WTC11 (cell line): ENCODE results near the gene DNLZ. TPM values are rescaled to one million over a fixed set of nuclear protein-coding genes. Genes with fewer than 3 reads are reported as not detected.

Experiments
- ATAC-seq: fragments of 200-7000 bp; cut with Tn5 transposase; 2 replicates; pipeline ENCODE4 v1.10.0; 2021; ENCODE audit warnings: mild to moderate bottlenecking, moderate library complexity
- CTCF ChIA-PET: fragments of 300-600 bp; sonication (Branson Sonifier 250); formaldehyde crosslinking; loops from one replicate; lab custom pipeline; 2021; ENCODE audit warnings: antibody characterized with exemption; lab: Charles Lee
- POLR2A ChIA-PET: fragments of 350-600 bp; sonication (Branson Sonifier 250); formaldehyde crosslinking; loops from one replicate; lab custom pipeline; 2021; ENCODE audit warnings: antibody characterized with exemption; lab: Charles Lee
- DNase-seq: peaks from one replicate; pipeline ENCODE4 v3.0.0; 2021; ENCODE audit warnings: low spot score
- H3K27ac Mint-ChIP-seq: 2 replicates; pipeline ENCODE4 v1.8.0; 2021; ENCODE audit warnings: mixed read lengths
- H3K27me3 Mint-ChIP-seq: 2 replicates; pipeline ENCODE4 v1.8.0; 2021; ENCODE audit warnings: low read depth, mild to moderate bottlenecking, moderate library complexity, mixed read lengths
- H3K36me3 Mint-ChIP-seq: 2 replicates; pipeline ENCODE4 v1.8.0; 2021; ENCODE audit warnings: mixed read lengths
- H3K4me1 Mint-ChIP-seq: 2 replicates; pipeline ENCODE4 v1.8.0; 2022; ENCODE audit warnings: mixed read lengths
- H3K4me3 Mint-ChIP-seq: 2 replicates; pipeline ENCODE4 v1.8.0; 2021; ENCODE audit warnings: mild to moderate bottlenecking, moderate library complexity, mixed read lengths
- H3K9me3 Mint-ChIP-seq: 2 replicates; pipeline ENCODE4 v1.8.0; 2021; ENCODE audit warnings: mixed read lengths
- ATF3 ChIP-seq: sonication (generic); formaldehyde crosslinking; conservative IDR thresholded peaks from 2 replicates; pipeline ENCODE4 v1.8.1; 2022; ENCODE audit warnings: mild to moderate bottlenecking, missing genetic modification reagents
- CBFB ChIP-seq: sonication (generic); formaldehyde crosslinking; IDR thresholded peaks from 2 replicates; pipeline ENCODE4 v1.8.1; 2022; ENCODE audit warnings: mild to moderate bottlenecking, low read depth, missing genetic modification reagents
- CDX4 ChIP-seq: fragments of 250-450 bp; sonication (Bioruptor Pico); IDR thresholded peaks from 2 replicates; pipeline ENCODE4 v1.9.0; 2021; ENCODE audit warnings: moderate library complexity, mild to moderate bottlenecking, inconsistent platforms, borderline replicate concordance
- E2F5 ChIP-seq: sonication (generic); formaldehyde crosslinking; IDR thresholded peaks from 2 replicates; pipeline ENCODE4 v1.8.1; 2022; ENCODE audit warnings: mild to moderate bottlenecking, moderate library complexity, missing genetic modification reagents
- FOXK1 ChIP-seq: sonication (generic); formaldehyde crosslinking; IDR thresholded peaks from 2 replicates; pipeline ENCODE4 v1.8.0; 2022; ENCODE audit warnings: mild to moderate bottlenecking, moderate library complexity, missing genetic modification reagents
- MAX ChIP-seq: sonication (generic); formaldehyde crosslinking; IDR thresholded peaks from 2 replicates; pipeline ENCODE4 v1.8.0; 2022; ENCODE audit warnings: mild to moderate bottlenecking, missing genetic modification reagents
- MLX ChIP-seq: sonication (generic); formaldehyde crosslinking; IDR thresholded peaks from 2 replicates; pipeline ENCODE4 v1.8.1; 2023; ENCODE audit warnings: mild to moderate bottlenecking, missing genetic modification reagents, moderate library complexity
- NR2C2 ChIP-seq: sonication (generic); formaldehyde crosslinking; IDR thresholded peaks from 2 replicates; pipeline ENCODE4 v1.8.0; 2022; ENCODE audit warnings: mild to moderate bottlenecking, missing genetic modification reagents
- PRRX2 ChIP-seq: fragments of 250-450 bp; sonication (Bioruptor Pico); IDR thresholded peaks from 2 replicates; pipeline ENCODE4 v1.8.0; 2021; ENCODE audit warnings: mild to moderate bottlenecking
- SP1 ChIP-seq: sonication (generic); formaldehyde crosslinking; conservative IDR thresholded peaks from 2 replicates; pipeline ENCODE4 v1.8.1; 2022; ENCODE audit warnings: missing genetic modification reagents
- USF2 ChIP-seq: sonication (generic); formaldehyde crosslinking; IDR thresholded peaks from 2 replicates; pipeline ENCODE4 v1.8.1; 2023; ENCODE audit warnings: mild to moderate bottlenecking, missing genetic modification reagents, moderate library complexity
- ZBTB21 ChIP-seq: sonication (generic); formaldehyde crosslinking; IDR thresholded peaks from 2 replicates; pipeline ENCODE4 v1.8.1; 2023; ENCODE audit warnings: mild to moderate bottlenecking, missing genetic modification reagents, borderline replicate concordance
- ZNF281 ChIP-seq: sonication (generic); formaldehyde crosslinking; IDR thresholded peaks from 2 replicates; pipeline ENCODE4 v1.8.0; 2023; ENCODE audit warnings: mild to moderate bottlenecking, missing genetic modification reagents
- ZNF317 ChIP-seq: sonication (generic); formaldehyde crosslinking; IDR thresholded peaks from 2 replicates; pipeline ENCODE4 v1.8.1; 2023; ENCODE audit warnings: low read depth, mild to moderate bottlenecking, moderate library complexity, missing genetic modification reagents, borderline replicate concordance
- ZNF396 ChIP-seq: fragments of 250-450 bp; sonication (Bioruptor Pico); IDR thresholded peaks from 2 replicates; pipeline ENCODE4 v1.8.0; 2021; ENCODE audit warnings: mild to moderate bottlenecking, moderate library complexity, borderline replicate concordance
- ZNF512 ChIP-seq: sonication (generic); formaldehyde crosslinking; IDR thresholded peaks from 2 replicates; pipeline ENCODE4 v1.8.1; 2022; ENCODE audit warnings: missing genetic modification reagents, borderline replicate concordance
- total RNA-seq: library from RNA; stranded (reverse); gene quantifications from 3 replicates; pipeline ENCODE4 v1.2.3, GENCODE V29; 2021

The DNLZ gene
- total RNA-seq, 1 experiment from 2014 or later = 17.2 TPM

- TF ChIP-seq ATF3 (CRISPR knock-in tag) (no peak), SP1 (no peak), CDX4 (CRISPR knock-in tag) (no peak), MAX (no peak)
These were observed 1.6 kb upstream of the DNLZ start (continued) for GRCh38 chr9:136364942-136365774.

GRCh38 chr9:136363949-136364748 is 605 bp upstream of the DNLZ start:
- CTCF ChIA-PET = interaction anchor here (0.5 to 3.8 kb wide), 28 partner anchors 8 to 268 kb away, joined by 3 to 41 read pairs (median 4); partner anchors contain the start of gene CARD9
- DNase-seq = peak; percentile 33
- TF ChIP-seq MLX (CRISPR knock-in tag) (peak; percentile 19; the same call in 1 of the 2 replicates), E2F5 (CRISPR knock-in tag) (peak; percentile 4; the same call in 1 of the 2 replicates), ZBTB21 (CRISPR knock-in tag) (0 out of 2 replicates have a peak, but pooled peaks have one; percentile 28), NR2C2 (no peak), ZNF317 (CRISPR knock-in tag) (0 out of 2 replicates have a peak, but pooled peaks have one; percentile 9)
- POLR2A ChIA-PET = interaction anchor here (0.9 to 1.9 kb wide), 3 partner anchors 8 to 40 kb away, joined by 3 to 8 read pairs (median 4); no protein-coding TSS in a partner anchor
- Mint-ChIP-seq H3K27me3 (no peaks in the 10 kb centered on the region), H3K4me1 (peaks cover 5% of the 10 kb centered on the region), H3K9me3 (no peaks in the 10 kb centered on the region), H3K36me3 (no peaks in the 10 kb centered on the region), H3K4me3 (peak overlapping the region; percentile 25; the same call in 1 of the 2 replicates), H3K27ac (no peak overlapping the region)
- ATAC-seq = no peak

- no peaks in the 10 kb centered on the region for H3K36me3 Mint-ChIP-seq
- peaks cover 5% of the 10 kb centered on the region for H3K4me1 Mint-ChIP-seq
- ChIA-PET POLR2A (interaction anchor here (0.7 to 1.9 kb wide), 8 partner anchors 9 to 76 kb away, joined by 3 to 8 read pairs (median 3); partner anchors contain the start of genes ENTR1 and PMPCA), CTCF (interaction anchor here (0.6 to 3.8 kb wide), 36 partner anchors 8 to 613 kb away, joined by 3 to 41 read pairs (median 4); partner anchors contain the start of genes CARD9, INPP5E and SNAPC4)
- peak overlapping the region; percentile 45; the same call in 1 of the 2 replicates for H3K27ac Mint-ChIP-seq
- no peaks in the 10 kb centered on the region for H3K27me3 Mint-ChIP-seq
- no peaks in the 10 kb centered on the region for H3K9me3 Mint-ChIP-seq
- DNase-seq (no peak), ATAC-seq (no peak)
- H3K4me3 Mint-ChIP-seq = no peak overlapping the region
- TF ChIP-seq ZNF396 (CRISPR knock-in tag) (no peak), PRRX2 (no peak), FOXK1 (CRISPR knock-in tag) (no peak), CDX4 (CRISPR knock-in tag) (no peak), ZNF512 (CRISPR knock-in tag) (no peak), CBFB (CRISPR knock-in tag) (no peak), E2F5 (CRISPR knock-in tag) (no peak), ZNF281 (CRISPR knock-in tag) (no peak), ZBTB21 (CRISPR knock-in tag) (no peak), USF2 (CRISPR knock-in tag) (no peak)
These were observed 1.1 kb downstream of the DNLZ start for GRCh38 chr9:136362450-136362784.
